Peyer's patch (tissue), 4 donors: Measurements from ENCODE around the gene HSPB2. TPM values are rescaled to one million over a fixed set of nuclear protein-coding genes. Genes with fewer than 3 reads are reported as not detected.

ENCODE experiments used
- DNase-seq, 3 donors: peaks; one replicate each; pipeline ENCODE4 v3.0.0-alpha.2; 2017 to 2019
- H3K27ac ChIP-seq, 4 donors: fragments of 200-600 bp; sonication (generic); one replicate each; pipeline ENCODE4 v1.5.1; 2016 to 2019
- H3K27me3 ChIP-seq, 2 donors: fragments of 200-600 bp; sonication (generic); one replicate each; pipeline ENCODE4 v1.5.1; 2019
- H3K36me3 ChIP-seq, 3 donors: fragments of 200-600 bp; sonication (generic); one replicate each; pipeline ENCODE4 v1.5.1; 2016 to 2019
- H3K4me1 ChIP-seq, 4 donors: fragments of 200-600 bp; sonication (generic); one replicate each; pipeline ENCODE4 v1.5.1; 2016 to 2019
- H3K4me3 ChIP-seq, 4 donors: fragments of 200-600 bp; sonication (generic); 1 replicate in 3 of 4; 2 replicates in 1 of 4; pipeline ENCODE4 v1.5.1; 2016 to 2019; ENCODE audit warnings: mild to moderate bottlenecking in 1 of 4
- H3K9me3 ChIP-seq, 4 donors: fragments of 200-600 bp; sonication (generic); one replicate each; pipeline ENCODE4 v1.5.1; 2016 to 2019; ENCODE audit warnings: mild to moderate bottlenecking in 1 of 4
- CTCF ChIP-seq, 6 experiments: fragments of 450-650 bp in 4 of 6; fragments of 200-600 bp in 2 of 6; sonication (generic) in 1 of 6; IDR thresholded peaks; one replicate each; pipeline ENCODE4 v1.5.1; 2017 to 2019; ENCODE audit warnings: antibody characterized with exemption in 6 of 6, mild to moderate bottlenecking in 3 of 6, moderate library complexity in 1 of 6
- POLR2A ChIP-seq, 2 donors: fragments of 450-650 bp; IDR thresholded peaks; one replicate each; pipeline ENCODE4 v1.5.1; 2017; ENCODE audit warnings: antibody characterized with exemption in 2 of 2, mild to moderate bottlenecking in 2 of 2, moderate library complexity in 2 of 2
- total RNA-seq, 4 donors: library from RNA; depleted of rRNA; stranded (reverse); fragments of >200 nt; gene quantifications; one replicate each; pipeline ENCODE4 v1.1.0, GENCODE V29; 2016

The HSPB2 gene
- total RNA-seq, 4 donors from 2014 or later, result 0.94 to 2.5 TPM; not detected in 2

GRCh38 chr11:111941963-111942362 is 29.4 kb downstream of the HSPB2 start:
- TF ChIP-seq CTCF (IDR thresholded peaks at IDR 0.05), result no peak
- TF ChIP-seq POLR2A (IDR thresholded peaks at IDR 0.05), result no peak
- no peak overlapping the region for H3K27ac ChIP-seq
- no peaks in the 10 kb centered on the region for H3K27me3 ChIP-seq
- no peaks in the 10 kb centered on the region for H3K36me3 ChIP-seq
- no peaks in the 10 kb centered on the region for H3K9me3 ChIP-seq
- no peak for DNase-seq
- H3K4me1 ChIP-seq, result peaks cover 0 to 14% (median 0%) of the 10 kb centered on the region in 4 donors
- no peak overlapping the region for H3K4me3 ChIP-seq

GRCh38 chr11:111942829-111943228 is 30.3 kb downstream of the HSPB2 start:
- peaks cover 0 to 9% (median 0%) of the 10 kb centered on the region in 4 donors for H3K4me1 ChIP-seq
- no peak overlapping the region for H3K4me3 ChIP-seq
- no peaks in the 10 kb centered on the region for H3K36me3 ChIP-seq
- no peaks in the 10 kb centered on the region for H3K27me3 ChIP-seq
- no peak for DNase-seq
- H3K9me3 ChIP-seq, result no peaks in the 10 kb centered on the region
- no peak overlapping the region for H3K27ac ChIP-seq
- TF ChIP-seq POLR2A (IDR thresholded peaks at IDR 0.05), result no peak
- no peak for TF ChIP-seq CTCF (IDR thresholded peaks at IDR 0.05)

DNA sequence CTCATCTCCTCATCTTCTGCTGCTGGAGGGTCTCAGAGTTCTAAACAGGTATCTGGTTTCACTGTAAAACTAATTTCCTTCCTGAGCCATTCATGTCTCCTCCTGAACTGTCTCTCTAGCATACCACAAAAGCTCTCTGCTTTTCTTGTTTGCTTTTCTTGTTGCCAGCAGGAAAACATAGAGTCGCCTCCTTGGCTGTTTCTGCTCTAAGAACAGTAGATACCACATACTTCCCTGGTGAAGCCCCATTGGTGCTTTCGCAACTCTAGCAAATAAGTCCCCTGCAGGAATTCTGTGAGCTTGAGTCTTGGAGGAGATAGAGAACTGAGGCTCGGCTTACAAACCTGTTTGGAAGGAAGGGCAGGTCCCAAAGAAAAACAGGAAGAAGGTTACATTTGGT is 31.6 kb downstream of the HSPB2 start:
- Histone ChIP-seq H3K9me3 (no peaks in the 10 kb centered on the region), H3K27me3 (no peaks in the 10 kb centered on the region), H3K36me3 (no peaks in the 10 kb centered on the region), H3K4me1 (no peaks in the 10 kb centered on the region), H3K4me3 (no peak overlapping the region), H3K27ac (peak overlapping the region in 1 of 4 donors; percentile 13)
- DNase-seq, result no peak
- no peak for TF ChIP-seq POLR2A (IDR thresholded peaks at IDR 0.05)
- no peak for TF ChIP-seq CTCF (IDR thresholded peaks at IDR 0.05)

- Histone ChIP-seq H3K4me1 (no peaks in the 10 kb centered on the region), H3K4me3 (no peak overlapping the region), H3K27ac (peak overlapping the region in 1 of 4 donors; percentile 13), H3K36me3 (no peaks in the 10 kb centered on the region), H3K27me3 (no peaks in the 10 kb centered on the region), H3K9me3 (no peaks in the 10 kb centered on the region)
- no peak for TF ChIP-seq POLR2A (IDR thresholded peaks at IDR 0.05)
- no peak for TF ChIP-seq CTCF (IDR thresholded peaks at IDR 0.05)
- no peak for DNase-seq
Observed at GRCh38 chr11:111944651-111945051, 32.1 kb downstream of the HSPB2 start.

- TF ChIP-seq POLR2A (IDR thresholded peaks at IDR 0.05) (no peak), CTCF (IDR thresholded peaks at IDR 0.05) (no peak)
- no peak for DNase-seq
- Histone ChIP-seq H3K4me3 (no peak overlapping the region), H3K27me3 (no peaks in the 10 kb centered on the region), H3K9me3 (no peaks in the 10 kb centered on the region), H3K36me3 (no peaks in the 10 kb centered on the region), H3K4me1 (no peaks in the 10 kb centered on the region), H3K27ac (peak overlapping the region in 1 of 4 donors; percentile 6)
Observed at GRCh38 chr11:111945198-111945597, 32.7 kb downstream of the HSPB2 start.

DNA sequence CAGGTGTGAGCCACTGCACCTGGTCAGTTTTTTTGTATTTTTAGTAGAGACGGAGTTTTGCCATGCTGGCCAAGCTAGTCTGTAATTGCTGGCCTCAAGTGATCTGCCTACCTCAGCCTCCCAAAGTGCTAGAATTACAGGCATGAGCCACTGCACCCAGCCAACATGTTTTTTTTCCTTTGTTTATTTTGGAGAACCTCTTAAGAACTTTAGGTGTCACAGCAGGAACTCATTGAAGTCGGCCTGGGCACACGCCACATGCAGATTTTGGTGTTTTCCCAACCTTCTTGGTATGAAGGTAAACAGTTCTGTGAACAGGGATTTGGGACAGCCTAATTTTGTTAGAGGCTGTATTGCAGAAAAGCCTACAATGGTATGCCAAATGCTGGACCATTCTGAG is 34.0 kb downstream of the HSPB2 start:
- no peak overlapping the region for H3K27ac ChIP-seq
- H3K36me3 ChIP-seq, result no peaks in the 10 kb centered on the region
- no peaks in the 10 kb centered on the region for H3K27me3 ChIP-seq
- no peak overlapping the region for H3K4me3 ChIP-seq
- no peaks in the 10 kb centered on the region for H3K4me1 ChIP-seq
- TF ChIP-seq CTCF (IDR thresholded peaks at IDR 0.05), result no peak
- no peak for TF ChIP-seq POLR2A (IDR thresholded peaks at IDR 0.05)
- no peaks in the 10 kb centered on the region for H3K9me3 ChIP-seq
- no peak for DNase-seq
